ENCODE data around the gene PLPP4. TPM values are rescaled to one million over a fixed set of nuclear protein-coding genes. Genes with fewer than 3 reads are reported as not detected.

Gene PLPP4
- polyA plus RNA-seq, 3 donors, result not detected

- no peak overlapping the region for H2AFZ ChIP-seq (ENCODE audit: insufficient read depth, low read depth, low read length, poor library complexity, severe bottlenecking)
- H3K9me3 Mint-ChIP-seq, result peaks cover 0 to 2% (median 0%) of the 10 kb centered on the region in 7 donors
- WGBS (ENCODE audit: insufficient coverage), result no CpG with 5 or more reads among the region's 8 CpGs
- intact Hi-C loops (cut with micrococcal nuclease), result no loop called here
- no peak overlapping the region for H3K27ac Mint-ChIP-seq
- no peak overlapping the region for H3K4me3 Mint-ChIP-seq
- H3K4me1 Mint-ChIP-seq, result no peaks in the 10 kb centered on the region
- no peak overlapping the region for H3K9ac ChIP-seq (ENCODE audit: insufficient read depth, low read length, poor library complexity, severe bottlenecking)
- no peaks in the 10 kb centered on the region for H4K20me1 ChIP-seq (ENCODE audit: insufficient read depth, low read length)
- H3K27me3 ChIP-seq (ENCODE audit: control insufficient read depth in 2 of 2, insufficient read depth in 2 of 2, low read length in 2 of 2), result peaks cover 0 to 4% of the 10 kb centered on the region in 2 donors
- no peak for DNase-seq
- H3K4me1 ChIP-seq (ENCODE audit: control insufficient read depth in 1 of 2, insufficient read depth in 2 of 2, low read length in 2 of 2), result no peaks in the 10 kb centered on the region
- H3K9me3 ChIP-seq (replicated peaks in 1 of 2; ENCODE audit: control insufficient read depth in 1 of 2, insufficient read depth in 1 of 2, low read length in 2 of 2), result no peaks in the 10 kb centered on the region
- H3K4me3 ChIP-seq (replicated peaks in 1 of 3; ENCODE audit: low read depth in 2 of 3, low read length in 3 of 3), result no peak overlapping the region
- peaks cover 3 to 14% (median 8%) of the 10 kb centered on the region in 3 donors for H3K27me3 Mint-ChIP-seq (ENCODE audit: low read depth in 3 of 3)
- H3K4me2 ChIP-seq (replicated peaks; ENCODE audit: extremely low read depth, low read length, poor library complexity, severe bottlenecking), result no peak overlapping the region
- no peak overlapping the region for H3K27ac ChIP-seq (ENCODE audit: low read depth in 1 of 2, low read length in 2 of 2)
- H3K36me3 Mint-ChIP-seq, result no peaks in the 10 kb centered on the region
- no peaks in the 10 kb centered on the region for H3K79me2 ChIP-seq (ENCODE audit: insufficient read depth, low read length)
- no peaks in the 10 kb centered on the region for H3K36me3 ChIP-seq (replicated peaks in 1 of 2; ENCODE audit: control insufficient read depth in 1 of 2, insufficient read depth in 2 of 2, low read length in 2 of 2)
- TF ChIP-seq CTCF (IDR thresholded peaks at IDR 0.05), result no peak
Observed at GRCh38 chr10:120431251-120431651, 25.8 kb upstream of the PLPP4 start.

DNA sequence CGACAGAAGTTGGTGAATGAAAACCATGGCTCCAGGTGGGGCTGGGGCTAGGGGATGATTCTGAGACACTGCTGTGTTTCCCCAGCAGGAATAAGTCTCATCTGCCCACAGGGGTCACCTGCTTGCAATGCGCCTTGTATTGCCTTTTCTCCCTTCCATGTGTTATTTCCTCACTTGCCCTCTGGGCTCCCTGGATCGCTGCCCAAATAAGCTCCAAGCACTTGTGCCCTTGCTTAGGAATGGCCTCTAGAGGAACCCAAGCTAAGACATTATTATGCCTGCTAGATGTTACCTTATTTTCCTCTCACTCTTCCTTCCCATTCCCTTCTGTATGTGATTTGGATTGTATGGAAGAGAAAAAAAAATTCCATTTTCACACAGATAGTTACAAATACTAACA lies 24.8 kb upstream of the PLPP4 start:
- Histone ChIP-seq H3K36me3 (replicated peaks in 1 of 2; ENCODE audit: control insufficient read depth in 1 of 2, insufficient read depth in 2 of 2, low read length in 2 of 2) (no peaks in the 10 kb centered on the region), H3K27me3 (ENCODE audit: control insufficient read depth in 2 of 2, insufficient read depth in 2 of 2, low read length in 2 of 2) (peaks cover 0 to 4% of the 10 kb centered on the region in 2 donors), H3K4me3 (replicated peaks in 1 of 3; ENCODE audit: low read depth in 2 of 3, low read length in 3 of 3) (no peak overlapping the region), H3K4me1 (ENCODE audit: control insufficient read depth in 1 of 2, insufficient read depth in 2 of 2, low read length in 2 of 2) (no peaks in the 10 kb centered on the region), H2AFZ (ENCODE audit: insufficient read depth, low read depth, low read length, poor library complexity, severe bottlenecking) (no peak overlapping the region), H4K20me1 (ENCODE audit: insufficient read depth, low read length) (no peaks in the 10 kb centered on the region), H3K9me3 (replicated peaks in 1 of 2; ENCODE audit: control insufficient read depth in 1 of 2, insufficient read depth in 1 of 2, low read length in 2 of 2) (no peaks in the 10 kb centered on the region), H3K27ac (ENCODE audit: low read depth in 1 of 2, low read length in 2 of 2) (no peak overlapping the region), H3K4me2 (replicated peaks; ENCODE audit: extremely low read depth, low read length, poor library complexity, severe bottlenecking) (no peak overlapping the region), H3K9ac (ENCODE audit: insufficient read depth, low read length, poor library complexity, severe bottlenecking) (no peak overlapping the region), H3K79me2 (ENCODE audit: insufficient read depth, low read length) (no peaks in the 10 kb centered on the region)
- Mint-ChIP-seq H3K4me3 (no peak overlapping the region), H3K27ac (no peak overlapping the region), H3K9me3 (peaks cover 0 to under 1% (median 0%) of the 10 kb centered on the region in 7 donors), H3K27me3 (ENCODE audit: low read depth in 3 of 3) (peaks cover 3 to 16% (median 8%) of the 10 kb centered on the region in 3 donors), H3K4me1 (no peaks in the 10 kb centered on the region), H3K36me3 (no peaks in the 10 kb centered on the region)
- WGBS (ENCODE audit: insufficient coverage), result 88% methylated on average over 2 of the region's 3 CpGs
- DNase-seq, result no peak
- intact Hi-C loops (cut with micrococcal nuclease), result no loop called here
- no peak for TF ChIP-seq CTCF (IDR thresholded peaks at IDR 0.05)

Measured in CD14-positive monocyte (primary cell).